ENCODE data around the gene CHD2.

The CHD2 gene

GRCh38 chr15:93019971-93020370 is 119.8 kb downstream of the CHD2 start:
- no peak overlapping the region for H3K4me3 ChIP-seq (replicated peaks; ENCODE audit: low read depth, low read length)
- DNase-seq (ENCODE audit: extremely low read depth, low read depth): no peak
- TF ChIP-seq CTCF (IDR thresholded peaks at IDR 0.05; ENCODE audit: low read depth, low read length, missing control alignments): no peak

GRCh38 chr15:93020976-93021772 is 121.0 kb downstream of the CHD2 start:
- no peak for TF ChIP-seq CTCF (IDR thresholded peaks at IDR 0.05; ENCODE audit: low read depth, low read length, missing control alignments)
- H3K4me3 ChIP-seq (replicated peaks; ENCODE audit: low read depth, low read length): no peak overlapping the region
- no peak for DNase-seq (ENCODE audit: extremely low read depth, low read depth)

- no peak for DNase-seq (ENCODE audit: extremely low read depth, low read depth)
Observed at GRCh38 chr15:93024293-93024692, 124.2 kb downstream of the CHD2 start.

GRCh38 chr15:93024716-93025624 is 124.8 kb downstream of the CHD2 start:
- DNase-seq (ENCODE audit: extremely low read depth, low read depth): no peak
- H3K4me3 ChIP-seq (replicated peaks; ENCODE audit: low read depth, low read length): no peak overlapping the region
- TF ChIP-seq CTCF (IDR thresholded peaks at IDR 0.05; ENCODE audit: low read depth, low read length, missing control alignments): no peak

More at GRCh38 chr15:93024293-93024692, 124.2 kb downstream of the CHD2 start:
- H3K4me3 ChIP-seq (replicated peaks; ENCODE audit: low read depth, low read length): no peak overlapping the region
- TF ChIP-seq CTCF (IDR thresholded peaks at IDR 0.05; ENCODE audit: low read depth, low read length, missing control alignments): no peak

GRCh38 chr15:93025625-93025982 is 125.5 kb downstream of the CHD2 start:
- TF ChIP-seq CTCF (IDR thresholded peaks at IDR 0.05; ENCODE audit: low read depth, low read length, missing control alignments): no peak
- H3K4me3 ChIP-seq (replicated peaks; ENCODE audit: low read depth, low read length): no peak overlapping the region
- DNase-seq (ENCODE audit: extremely low read depth, low read depth): no peak

GRCh38 chr15:93026380-93026817 is 126.3 kb downstream of the CHD2 start:
- TF ChIP-seq CTCF (IDR thresholded peaks at IDR 0.05; ENCODE audit: low read depth, low read length, missing control alignments): no peak
- H3K4me3 ChIP-seq (replicated peaks; ENCODE audit: low read depth, low read length): no peak overlapping the region
- DNase-seq (ENCODE audit: extremely low read depth, low read depth): no peak

Measured in HFF-Myc (cell line).